ENCODE data around the gene RHEBL1.

The RHEBL1 gene

DNA sequence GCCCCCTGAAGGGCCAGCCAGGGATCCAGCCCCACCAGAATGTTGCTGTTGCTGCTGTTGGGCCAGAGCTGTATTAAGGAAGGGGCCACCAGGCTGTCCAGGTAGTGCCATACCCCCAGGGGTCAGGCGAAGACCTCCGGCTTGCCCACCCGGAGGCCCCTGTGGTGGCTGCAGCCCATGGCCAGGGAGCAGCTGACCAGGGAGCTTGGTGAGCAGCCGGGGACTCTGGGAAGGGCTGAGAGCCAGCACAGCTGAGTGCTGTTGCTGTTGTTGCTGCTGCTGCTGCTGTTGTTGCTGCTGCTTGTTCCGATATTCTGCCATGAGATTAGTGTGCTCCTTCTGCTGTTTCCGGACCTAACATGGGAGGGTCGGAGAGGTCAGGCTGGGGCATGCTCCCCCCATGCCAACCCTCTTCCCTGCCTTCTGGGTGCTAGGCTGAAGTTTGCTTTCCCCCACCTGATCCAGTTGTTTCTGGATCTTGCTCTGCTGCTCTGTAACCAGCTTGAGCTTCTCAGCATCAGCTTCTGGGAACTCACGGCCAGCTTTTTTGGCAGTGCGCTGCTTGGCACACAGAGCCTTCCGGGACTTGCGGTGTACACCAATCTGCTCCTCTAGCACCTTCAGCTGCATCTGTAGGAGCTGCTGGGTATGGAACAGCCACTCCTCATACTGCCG is 36.0 kb downstream of the RHEBL1 start:
- DNase-seq = no peak

DNA sequence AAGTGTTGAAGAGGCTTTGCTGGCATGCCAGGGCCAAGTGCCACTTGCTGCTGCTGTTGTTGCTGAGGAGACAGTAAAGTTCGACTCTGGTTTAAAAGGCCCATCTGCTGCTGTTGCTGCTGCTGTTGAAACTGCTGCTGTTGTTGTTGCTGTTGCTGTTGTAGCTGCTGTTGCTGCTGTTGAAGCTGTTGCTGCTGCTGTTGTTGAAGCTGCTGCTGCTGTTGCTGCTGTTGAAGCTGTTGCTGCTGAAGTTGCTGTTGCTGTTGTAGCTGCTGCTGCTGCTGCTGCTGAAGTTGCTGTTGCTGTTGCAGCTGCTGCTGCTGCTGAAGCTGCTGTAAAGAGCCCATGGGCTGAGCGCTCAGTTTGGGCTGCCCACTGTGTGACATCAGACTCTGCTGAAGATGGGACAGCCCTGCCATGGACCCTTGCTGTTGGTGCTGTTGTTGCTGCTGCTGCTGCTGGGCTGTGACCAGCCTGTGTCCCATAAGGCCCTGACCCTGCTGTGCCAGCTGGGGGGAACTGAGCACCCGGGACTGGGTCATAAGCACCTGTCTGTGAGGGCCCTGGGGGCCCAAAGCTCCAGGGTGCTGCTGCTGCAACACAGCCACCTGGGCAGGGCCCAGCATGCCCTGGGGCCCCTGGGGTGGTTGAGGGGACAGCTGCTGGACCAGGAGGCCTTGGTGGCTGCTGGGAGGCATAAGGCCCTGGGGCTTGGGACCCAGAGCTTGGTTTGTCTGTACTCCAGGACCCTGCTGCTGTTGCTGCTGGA is 36.9 kb downstream of the RHEBL1 start:
- no peak for DNase-seq

DNA sequence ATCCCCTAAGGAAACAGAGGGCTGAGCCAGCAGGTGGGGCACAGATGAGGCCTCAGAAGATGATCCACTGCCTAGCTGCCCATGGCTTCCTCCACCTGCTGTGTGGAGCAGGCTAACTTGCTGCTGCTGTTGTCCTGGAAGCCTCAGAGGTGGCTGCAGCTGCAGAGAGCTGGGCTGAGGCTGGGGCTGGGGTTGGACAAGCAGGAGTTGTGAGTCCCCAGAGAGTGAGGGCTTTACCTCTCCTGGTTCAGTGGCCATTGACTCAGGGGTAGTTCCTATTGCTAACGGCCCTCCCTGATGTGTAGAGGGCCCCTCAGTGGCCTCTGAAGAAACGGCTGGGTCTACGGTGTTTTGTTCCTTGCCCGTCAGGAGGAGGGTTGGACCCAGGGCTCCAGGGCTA is 37.5 kb downstream of the RHEBL1 start:
- no peak for DNase-seq

DNA sequence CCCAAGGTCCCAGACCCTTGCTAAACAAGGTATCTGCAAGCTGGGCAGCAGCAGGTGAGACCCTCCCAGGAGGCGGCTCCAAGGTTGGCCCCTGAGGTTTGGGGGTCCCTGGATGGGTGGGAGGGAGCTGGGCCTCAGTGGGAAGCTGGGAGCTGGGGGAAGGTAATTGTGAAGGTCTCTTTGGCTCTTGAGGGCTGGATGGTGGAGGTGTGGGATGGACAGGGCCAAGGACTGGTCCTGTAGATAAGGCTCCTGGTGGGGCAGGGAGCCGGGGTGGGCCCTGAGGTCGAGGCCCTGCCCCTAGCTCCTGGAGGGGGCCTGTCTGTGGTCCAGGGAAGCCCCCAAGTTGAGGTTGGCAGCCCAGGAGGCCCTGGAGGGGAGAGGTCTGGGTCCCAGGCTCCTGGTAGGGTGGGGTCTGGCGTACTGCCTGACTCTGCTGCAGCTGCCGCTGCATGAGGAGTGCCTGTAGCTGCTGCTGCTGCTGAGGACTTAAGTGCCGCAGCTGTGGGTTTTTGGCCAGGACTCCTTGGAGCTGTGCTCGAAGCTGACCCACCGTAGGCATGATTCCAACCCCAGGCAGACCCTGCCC is 38.1 kb downstream of the RHEBL1 start:
- DNase-seq = no peak

DNA sequence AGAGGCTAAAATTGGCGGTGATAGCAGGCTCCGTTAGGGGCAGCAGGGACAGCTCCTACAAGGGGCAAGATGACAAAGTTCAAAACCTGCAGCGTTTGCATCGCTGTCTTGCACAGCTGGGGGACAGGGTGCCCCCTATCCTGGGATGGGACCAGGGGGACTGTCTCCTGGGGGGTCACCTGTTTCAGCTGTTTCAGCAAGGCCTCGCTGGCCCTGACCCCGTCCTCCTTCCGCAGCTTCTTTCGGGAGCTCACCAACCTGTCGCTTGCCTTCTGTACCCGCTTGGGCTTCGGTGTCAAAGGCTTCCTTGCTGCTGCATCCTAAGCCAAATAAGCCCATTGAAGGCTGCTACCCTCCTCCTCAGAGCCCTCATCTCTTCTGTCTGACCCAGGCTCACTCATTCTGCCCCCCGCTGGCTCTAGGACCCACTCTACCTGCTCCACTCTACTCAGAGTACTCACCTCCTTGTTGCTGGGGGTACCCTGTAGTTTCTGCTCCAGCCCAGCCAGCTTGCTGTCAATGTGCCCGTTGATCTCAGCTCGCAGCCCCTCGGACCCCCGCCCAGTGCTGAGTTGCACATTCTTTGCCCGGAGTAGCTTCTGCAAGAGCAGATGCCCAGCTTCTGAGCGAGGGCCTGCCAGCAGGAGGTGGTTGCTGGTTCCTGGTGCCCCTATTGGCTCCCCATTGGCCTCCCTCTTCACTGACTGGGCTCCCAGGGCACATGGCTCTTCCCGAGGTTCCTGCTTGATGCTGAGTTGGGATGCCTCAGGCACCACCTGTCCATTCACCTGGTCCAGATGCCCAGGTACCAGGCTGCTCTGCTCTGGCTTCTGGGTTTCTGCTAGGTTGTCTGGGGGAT is 38.8 kb downstream of the RHEBL1 start:
- no peak for DNase-seq

DNA sequence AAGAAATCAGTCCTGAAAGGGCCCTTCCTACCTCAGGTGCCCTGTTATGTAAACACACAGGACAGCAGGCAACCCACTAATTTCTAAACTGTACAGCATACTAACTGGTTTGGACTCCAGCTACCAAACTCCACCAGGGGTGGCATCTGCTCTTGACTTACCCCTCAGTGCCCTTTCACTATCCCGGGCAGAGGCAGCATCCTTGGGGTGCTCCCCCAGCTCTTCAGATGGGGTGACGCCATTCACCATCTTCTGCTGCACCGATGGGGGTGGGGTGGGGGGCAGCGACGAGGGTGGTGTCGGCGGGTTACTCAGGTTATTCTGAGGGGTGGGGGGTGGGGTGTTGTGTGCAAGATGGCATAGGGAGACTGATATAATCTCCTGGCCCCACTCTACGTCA is 39.7 kb downstream of the RHEBL1 start:
- DNase-seq = no peak

DNA sequence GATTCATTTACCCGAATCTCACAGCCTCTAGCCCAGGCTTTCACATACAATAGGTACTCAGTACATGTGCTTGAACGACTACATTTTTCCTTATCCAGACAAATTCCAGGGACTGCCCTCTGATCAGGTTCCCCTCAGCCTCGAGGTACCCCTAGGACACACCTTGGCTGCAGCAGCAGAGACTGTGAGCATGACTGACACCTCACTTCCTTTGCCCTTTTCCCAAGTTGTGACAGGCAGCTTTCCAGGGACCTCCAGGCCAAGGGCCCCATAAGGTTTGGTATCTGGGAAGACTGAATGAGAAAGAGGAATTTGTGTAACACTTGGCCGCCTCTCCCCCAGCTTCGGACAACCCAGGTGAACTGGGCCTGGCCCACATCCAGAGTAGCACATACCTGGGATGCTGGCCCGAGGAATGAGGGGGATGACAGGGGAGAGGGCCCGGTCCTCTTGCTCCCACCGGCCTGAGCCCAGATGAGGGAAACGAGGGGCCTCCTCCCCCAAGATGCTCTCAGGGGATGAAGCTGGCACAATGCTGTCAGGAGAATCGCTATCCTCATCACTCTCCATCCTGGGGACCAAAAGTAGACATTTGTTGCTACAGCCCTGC is 41.0 kb downstream of the RHEBL1 start:
- no peak for DNase-seq

DNA sequence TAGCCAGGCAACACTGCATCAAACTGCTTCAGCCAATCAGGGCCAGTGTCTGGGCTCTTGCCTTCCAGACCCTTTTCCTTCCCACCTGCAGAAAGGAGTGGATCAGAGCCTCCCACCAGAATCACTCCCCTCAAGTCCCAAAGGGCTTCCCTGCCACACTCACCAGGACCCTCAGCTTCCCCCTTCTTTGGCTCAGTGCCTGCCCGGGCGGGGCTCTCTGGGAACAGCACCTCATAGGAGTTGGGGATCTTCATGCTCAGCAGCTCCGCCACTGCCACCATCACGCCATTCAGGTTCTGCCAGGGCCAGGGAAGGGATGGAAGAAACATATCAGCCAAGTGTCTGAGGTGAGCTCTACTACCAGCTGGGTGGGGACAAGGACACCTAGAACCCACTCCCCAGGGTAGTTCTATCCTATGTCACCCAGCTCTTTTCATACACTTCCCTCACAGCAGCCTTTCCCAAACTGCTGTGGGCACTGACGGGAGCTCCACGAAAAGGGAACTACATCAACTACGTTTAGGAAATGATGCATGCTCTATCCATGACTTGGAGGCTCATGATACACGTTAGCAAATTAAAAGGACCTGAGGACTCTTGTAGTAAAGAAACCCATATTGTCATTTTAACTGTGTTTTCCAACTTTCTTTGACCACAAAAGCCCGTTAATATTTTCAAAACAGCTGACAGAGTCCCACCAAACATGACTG is 41.8 kb downstream of the RHEBL1 start:
- DNase-seq = no peak

DNA sequence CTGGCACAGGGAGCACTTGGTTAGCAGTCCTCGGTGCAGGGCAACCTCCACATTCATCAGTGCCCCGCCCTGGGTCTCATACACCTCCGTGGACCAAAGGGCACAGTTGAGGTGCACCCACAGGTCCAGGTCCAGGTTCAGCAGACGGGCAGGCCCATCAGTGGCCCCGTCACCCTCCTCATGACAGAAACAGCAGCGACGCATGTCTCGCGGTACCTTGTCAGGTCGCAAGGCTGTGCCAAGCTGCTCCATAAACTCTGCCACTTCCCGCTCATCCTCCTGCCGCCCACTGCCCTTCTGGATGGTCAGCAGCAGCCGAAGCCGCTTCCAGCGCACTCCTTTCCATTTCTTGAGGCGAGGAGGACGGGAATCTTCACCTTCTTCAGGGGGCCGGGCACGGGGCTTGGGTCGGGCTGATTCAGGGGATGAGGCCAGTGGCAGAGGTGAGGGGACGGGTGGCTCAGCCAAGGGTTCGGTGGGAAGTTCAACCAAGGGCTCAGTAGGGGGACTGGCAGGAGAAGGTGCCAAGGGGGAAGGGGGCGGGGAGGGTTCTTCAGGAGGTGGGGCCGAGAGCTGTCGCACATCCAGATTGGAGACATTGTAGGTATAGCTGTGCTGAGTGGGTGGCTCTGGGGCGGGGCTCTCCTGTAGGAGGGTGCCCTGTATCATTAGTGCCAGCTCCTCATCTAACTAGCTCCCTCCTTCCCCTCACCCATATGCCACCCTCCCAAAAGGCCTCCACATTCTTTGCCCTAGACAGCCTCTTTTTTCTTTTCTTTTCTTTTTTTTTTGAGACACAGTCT is 42.9 kb downstream of the RHEBL1 start:
- no peak for DNase-seq

DNA sequence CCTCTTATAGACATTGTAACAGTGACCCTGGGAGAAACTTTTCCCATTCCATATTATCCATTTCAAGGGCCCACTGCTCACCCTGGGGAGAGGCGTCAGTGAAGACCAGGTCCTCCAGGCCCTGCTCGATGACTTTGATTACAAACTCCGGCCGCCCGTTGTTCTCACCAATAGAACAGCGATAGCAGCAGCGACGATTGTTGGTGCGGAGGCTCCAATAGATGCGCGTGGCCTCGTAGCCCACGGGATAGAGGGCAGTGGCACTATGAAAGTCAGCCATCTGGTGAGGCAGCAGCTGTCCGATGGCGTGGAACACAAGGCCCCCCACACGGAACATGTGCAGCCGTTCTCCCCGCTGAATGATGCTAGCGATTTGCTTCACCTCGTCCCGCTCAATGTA is 43.7 kb downstream of the RHEBL1 start:
- DNase-seq = no peak

DNA sequence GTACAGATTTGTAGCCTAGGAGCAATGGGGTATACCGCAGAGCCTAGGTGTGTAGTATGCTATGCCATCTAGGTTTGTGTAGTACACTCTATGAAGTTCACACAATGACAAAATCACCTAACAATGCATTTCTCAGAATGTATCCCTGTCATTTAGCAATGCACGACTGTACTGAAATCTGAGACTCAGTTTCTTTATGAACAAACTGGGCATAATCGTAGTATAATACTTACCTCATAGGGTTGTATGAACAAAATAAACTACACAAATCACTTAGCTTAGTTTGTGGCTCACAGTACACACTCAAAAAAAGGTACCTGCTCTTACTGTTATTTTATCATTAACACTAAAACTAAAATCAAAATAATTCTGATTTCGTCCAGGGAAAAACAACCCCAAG is 44.3 kb downstream of the RHEBL1 start:
- no peak for DNase-seq

DNA sequence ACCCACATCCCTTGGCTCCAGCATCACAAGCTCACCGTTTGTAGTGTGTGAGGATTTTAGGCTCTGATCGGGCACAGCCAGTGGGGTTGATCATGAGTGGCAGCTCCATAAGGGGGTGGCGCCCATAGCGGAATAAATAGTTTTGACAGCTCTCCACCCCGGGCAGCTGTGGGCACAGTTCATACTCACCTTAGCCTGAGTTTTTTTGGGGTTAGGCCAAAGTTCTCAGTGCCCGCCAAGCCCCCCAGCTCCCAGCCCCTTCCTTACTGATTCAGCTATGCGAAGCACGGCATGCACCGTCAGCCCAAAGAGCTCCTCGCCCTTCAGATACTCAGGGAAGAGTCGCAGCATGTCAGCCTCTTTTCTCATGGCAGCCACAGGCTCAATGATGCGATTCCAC is 45.2 kb downstream of the RHEBL1 start:
- DNase-seq = no peak

DNA sequence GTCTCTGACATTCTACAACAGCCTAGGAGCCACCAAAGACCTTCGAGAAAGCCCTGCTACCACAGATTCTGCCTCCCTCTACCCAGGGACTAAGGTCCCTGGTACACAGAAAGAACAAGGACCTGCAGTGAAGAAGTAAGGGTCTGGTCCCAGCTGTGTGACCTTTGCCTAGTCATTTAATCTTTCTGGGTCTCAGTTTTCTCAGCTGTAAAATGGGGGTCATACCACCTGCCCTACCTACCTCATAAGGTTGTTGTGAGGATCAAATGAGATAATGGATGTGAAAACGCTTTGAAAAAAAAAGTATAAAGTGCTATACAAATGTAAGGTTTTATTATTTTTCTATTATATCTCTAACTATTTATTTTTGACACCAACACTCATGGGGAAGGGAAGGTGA is 46.0 kb downstream of the RHEBL1 start:
- no peak for DNase-seq

DNA sequence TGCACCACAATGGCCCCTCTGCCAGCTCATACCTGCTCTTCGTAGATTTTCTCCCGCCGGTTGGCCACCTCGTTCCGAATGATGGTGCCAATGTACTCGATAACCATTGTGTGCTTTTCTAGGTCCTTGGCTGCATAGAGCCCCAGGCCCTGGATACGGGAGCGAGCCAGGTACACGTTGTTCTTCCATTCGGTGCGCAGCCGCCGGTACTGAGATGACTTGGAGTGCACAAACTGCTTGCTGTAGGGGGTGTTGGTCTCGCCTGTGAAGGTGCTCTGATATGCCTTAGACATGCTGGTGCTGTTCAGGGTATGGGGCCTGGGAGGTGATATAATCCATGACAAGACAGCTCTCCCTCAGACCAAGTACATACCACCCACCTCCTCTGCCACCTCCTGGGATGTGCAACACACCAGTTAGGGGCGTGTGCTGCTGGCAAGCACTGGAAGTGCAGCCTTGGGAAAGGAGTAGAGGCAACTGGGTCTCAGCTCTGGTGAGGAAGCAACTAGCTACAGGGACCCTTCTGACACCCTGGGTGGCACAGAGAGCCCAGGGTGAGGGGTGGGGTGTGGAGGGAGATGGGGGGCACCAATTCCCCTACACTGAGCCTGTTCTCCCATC is 47.1 kb downstream of the RHEBL1 start:
- no peak for DNase-seq

DNA sequence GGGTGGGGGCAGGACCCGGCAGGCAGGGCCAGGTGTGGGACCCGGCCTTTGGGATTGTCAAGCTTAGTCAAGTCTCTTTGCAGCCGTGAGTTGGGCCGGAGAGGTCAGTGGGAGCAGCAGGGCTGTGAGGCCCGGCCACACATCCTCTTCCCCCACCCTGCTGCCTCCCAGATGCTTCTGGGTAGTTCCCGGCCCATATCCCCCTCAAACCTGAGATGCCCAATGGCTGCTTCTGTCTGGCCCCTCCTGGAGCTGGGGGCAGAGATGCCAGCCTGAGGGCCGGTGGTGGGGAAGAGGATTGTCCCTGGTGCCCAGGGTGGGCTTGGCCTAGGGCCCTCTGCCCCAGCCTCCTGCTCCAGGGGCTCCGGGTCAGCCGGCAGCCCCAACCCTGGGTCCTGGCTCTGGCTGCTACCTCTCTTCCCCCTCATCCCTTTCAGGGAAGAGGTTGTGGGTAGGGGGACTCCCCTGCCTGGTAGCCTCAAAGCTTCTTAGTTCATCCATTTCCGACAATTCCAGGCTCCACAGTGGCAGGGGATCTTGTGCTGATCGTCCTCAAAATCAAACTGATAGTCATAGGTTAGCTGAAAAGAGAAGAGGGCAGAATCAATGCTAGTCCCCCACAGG is 48.4 kb downstream of the RHEBL1 start:
- no peak for DNase-seq

DNA sequence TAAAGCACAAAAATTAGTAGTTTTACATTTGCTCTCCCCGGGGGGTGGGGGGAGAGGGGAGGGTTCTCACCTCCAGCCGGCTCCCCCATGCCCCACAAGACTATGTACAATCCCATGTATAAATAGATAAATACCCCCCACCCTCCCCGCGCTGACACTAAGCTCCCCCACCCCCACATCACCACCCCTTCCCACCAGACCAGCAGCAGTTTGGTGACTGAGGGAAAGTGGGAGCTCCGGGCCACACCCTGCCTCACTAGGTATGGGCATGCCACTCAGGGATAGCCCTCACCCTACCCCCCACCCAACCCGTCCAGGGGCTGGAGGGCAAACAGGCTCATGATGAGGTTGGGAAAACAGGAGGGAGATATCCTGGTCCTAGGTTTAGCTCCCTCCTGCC is 49.3 kb downstream of the RHEBL1 start:
- DNase-seq = no peak

DNA sequence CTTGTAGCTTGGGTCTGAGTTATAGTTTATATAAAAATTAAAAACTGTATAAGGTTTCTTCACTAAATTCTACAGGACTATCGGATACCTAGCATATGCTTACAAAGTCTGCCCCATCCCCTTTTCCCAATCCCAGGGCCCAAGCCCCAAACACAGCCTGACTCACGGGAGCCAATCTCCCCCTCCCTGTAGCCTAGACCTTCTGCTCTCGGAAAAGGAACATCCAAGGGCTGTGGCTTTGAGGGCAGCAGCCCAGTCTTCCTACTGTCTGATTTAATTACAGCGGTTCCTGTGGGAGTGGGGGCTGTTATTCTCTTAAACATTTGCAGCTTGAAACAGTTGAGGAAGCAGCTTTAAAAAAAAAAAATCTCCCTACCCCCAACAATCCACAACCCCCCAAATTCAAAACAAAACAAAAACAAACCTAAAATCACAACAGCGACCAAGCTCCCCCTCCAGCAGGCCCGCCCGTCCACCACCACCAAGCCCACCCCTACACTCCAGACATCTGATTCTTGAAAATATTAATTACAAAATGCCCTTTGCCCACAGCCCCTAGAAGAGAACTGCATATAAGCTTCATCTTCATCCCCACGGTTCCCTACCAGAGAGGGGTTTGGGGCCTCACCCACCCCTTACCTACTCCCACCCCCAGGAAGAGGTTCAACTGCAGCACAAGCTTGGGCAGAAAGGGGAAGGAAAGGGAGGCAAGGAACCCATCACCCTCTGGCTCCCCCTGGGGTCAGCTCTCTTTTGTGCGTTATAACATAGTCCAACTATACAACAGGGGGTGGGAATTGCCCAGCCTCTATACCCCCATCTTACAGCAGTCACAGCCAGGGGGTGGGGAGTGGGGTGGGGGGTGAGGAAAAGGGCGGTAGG is 50.1 kb downstream of the RHEBL1 start:
- DNase-seq = no peak

DNA sequence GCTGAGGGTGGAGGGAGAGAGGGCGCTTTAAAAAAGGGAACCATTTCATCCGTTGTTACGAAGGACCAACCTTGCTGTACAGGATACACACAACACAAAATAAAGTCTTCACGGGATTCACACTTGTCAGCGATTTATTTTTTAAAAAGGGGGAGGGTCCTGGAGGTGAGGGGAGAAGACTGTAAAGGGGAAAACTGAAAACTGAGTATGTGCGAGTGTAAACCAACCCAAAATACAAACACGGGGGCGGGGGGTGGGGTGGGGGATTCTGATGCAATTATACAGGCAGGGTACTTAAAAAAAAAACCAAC is 50.7 kb downstream of the RHEBL1 start:
- DNase-seq = no peak

DNA sequence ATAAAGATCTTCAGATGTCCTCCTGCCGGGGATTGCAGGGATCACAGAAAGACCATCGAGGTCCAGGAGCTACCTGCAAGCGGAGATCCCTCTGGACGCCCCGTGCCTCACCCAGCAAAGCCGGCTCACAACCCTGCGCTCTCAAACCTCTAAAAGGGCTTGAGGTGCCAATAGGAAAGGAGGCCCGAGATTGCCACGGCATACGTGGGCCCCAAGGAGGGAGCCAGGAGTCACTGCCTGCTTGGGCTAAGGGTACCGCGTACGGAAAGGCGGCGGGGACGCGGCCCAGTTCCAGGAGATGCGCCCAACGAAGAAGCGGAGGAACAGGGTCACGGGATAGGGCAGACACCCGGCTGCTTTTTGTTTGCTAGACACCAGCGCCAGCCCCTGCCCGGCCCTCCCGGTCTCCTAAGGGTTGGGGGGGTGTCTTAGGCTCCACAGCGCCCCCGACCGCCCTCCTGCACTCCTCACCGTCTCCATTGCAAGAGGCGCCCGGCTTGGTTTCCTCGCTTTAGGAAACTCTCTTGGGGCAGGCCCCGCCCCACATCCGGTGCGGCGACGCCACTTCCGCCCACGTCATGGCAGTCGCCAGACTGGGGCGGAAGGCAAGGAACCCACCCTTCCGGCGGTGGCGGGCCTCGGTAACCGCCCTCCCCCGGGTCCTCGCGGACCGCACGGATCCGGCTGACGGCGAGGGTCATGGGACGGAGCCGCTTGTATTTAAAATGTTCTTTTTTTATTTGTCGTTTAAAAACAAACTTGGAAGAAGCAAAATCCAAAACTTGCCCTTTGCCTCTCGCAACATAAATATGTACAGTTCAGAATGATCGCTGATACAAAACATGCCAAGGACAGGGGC is 51.3 kb downstream of the RHEBL1 start, which contains the start of gene PRKAG1:
Gene PRKAG1 (minus strand): TSS at position 516 of the 859 bp plus-strand sequence. CDS start 36 bp downstream, at position 480.
- DNase-seq = peak; percentile 94
